Prostate gland (tissue), 2 donors: ENCODE data around the gene GRAMD2B.

Experiments used
- POLR2A ChIP-seq: fragments of 450-650 bp; IDR thresholded peaks from one replicate; pipeline ENCODE4 v1.6.1; 2016; ENCODE audit warnings: antibody characterized with exemption, mild to moderate bottlenecking
- TF ChIP-seq, protein P1 (sequence below), 4 experiments: fragments of 200-600 bp in 2 of 4; fragments of 450-650 bp in 2 of 4; sonication (generic) in 2 of 4; IDR thresholded peaks; 1 replicate in 3 of 4; 2 replicates in 1 of 4; pipeline ENCODE4 v1.5.1; 2016 to 2019; ENCODE audit warnings: antibody characterized with exemption in 4 of 4, mild to moderate bottlenecking in 2 of 4, moderate library complexity in 2 of 4

DNA sequence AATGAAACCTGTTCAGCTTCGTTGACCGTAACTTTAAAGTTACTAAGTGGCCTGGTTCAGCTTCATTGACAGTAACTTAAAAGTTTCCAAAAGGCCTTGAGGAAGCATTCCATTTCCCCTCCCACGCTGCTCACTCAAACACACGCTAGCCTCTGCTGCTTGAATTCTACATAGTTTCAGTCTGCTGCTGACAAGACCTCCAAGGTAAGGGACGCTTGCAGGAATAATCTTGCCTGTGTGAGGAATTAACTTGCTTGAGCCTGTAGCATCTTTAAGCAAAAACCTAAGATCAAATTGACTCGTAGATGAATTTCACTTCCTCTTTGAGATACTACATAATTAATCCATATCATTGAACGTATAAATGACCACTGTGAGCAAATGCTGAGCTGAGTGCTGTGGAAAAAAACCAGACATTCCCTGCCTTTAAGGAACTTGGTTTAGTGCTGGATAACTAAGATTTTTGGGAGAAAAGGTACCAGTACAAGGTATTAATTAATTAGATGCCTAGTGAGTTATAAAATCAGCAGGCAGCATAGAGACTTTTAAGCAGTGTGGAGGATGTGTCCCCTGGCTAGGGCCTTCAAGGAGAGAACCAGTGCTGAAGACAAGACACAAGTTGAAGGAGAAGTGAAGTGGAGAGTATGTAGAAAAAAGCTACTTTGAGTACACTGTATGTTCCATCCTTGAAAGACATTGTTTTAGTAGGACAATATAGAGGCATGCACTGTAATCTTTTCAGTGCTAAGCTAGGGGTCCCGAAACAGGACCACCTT lies 39.2 kb downstream of the GRAMD2B start:
- TF ChIP-seq POLR2A: no peak
- TF ChIP-seq, protein P1, sequence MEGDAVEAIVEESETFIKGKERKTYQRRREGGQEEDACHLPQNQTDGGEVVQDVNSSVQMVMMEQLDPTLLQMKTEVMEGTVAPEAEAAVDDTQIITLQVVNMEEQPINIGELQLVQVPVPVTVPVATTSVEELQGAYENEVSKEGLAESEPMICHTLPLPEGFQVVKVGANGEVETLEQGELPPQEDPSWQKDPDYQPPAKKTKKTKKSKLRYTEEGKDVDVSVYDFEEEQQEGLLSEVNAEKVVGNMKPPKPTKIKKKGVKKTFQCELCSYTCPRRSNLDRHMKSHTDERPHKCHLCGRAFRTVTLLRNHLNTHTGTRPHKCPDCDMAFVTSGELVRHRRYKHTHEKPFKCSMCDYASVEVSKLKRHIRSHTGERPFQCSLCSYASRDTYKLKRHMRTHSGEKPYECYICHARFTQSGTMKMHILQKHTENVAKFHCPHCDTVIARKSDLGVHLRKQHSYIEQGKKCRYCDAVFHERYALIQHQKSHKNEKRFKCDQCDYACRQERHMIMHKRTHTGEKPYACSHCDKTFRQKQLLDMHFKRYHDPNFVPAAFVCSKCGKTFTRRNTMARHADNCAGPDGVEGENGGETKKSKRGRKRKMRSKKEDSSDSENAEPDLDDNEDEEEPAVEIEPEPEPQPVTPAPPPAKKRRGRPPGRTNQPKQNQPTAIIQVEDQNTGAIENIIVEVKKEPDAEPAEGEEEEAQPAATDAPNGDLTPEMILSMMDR (IDR thresholded peaks at IDR 0.05): no peak
